Retinal pigment epithelial cell (primary cell): ENCODE data around the gene SLMAP.

ENCODE experiments used
- DNase-seq: peaks from one replicate; pipeline ENCODE4 v3.0.0-alpha.2; 2010; ENCODE audit warnings: low read depth
- H3K4me3 ChIP-seq: 2 replicates; pipeline ENCODE4 v1.5.1; 2011; ENCODE audit warnings: mild to moderate bottlenecking, low read length, control low read depth, moderate library complexity
- TF ChIP-seq, protein P1 (sequence below): conservative IDR thresholded peaks from 2 replicates; pipeline ENCODE4 v1.5.1; 2011; ENCODE audit warnings: low read depth, low read length, control low read depth, inconsistent platforms

The SLMAP gene

DNA sequence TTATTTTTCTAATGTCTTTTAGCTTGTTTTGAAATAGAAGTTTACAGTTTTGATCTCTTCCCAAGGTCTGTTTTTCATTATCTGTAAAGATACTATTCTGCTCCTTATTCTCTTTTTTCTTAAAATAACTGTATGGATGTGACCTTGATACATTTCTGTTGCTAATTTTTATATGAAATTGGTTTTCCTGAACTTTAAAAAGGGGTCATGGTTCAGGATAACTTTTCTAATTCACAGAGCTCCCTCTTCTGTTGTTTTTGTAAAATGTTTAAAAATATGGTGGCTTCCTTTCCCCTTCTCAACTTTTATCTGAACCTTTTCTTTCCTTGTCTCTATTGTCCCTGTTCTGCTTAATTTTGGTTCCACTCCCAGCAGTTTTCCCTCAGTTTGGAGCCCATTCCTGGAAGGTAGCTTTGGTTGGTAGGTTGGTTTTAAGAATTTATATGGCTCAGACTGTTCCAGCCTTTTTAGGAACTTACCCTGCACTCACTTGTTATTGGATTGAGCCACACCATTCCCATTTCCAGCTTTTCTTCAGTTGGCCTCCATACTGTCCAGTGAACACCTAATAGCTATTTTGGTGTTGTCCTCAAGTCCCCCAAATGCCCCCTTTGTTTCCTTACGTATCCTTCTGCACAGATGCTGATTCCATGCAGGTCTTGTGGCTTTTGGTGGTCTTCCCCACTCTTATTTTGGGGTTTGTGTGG is 70.3 kb downstream of the SLMAP start:
- no peak overlapping the region for H3K4me3 ChIP-seq
- TF ChIP-seq, protein P1, sequence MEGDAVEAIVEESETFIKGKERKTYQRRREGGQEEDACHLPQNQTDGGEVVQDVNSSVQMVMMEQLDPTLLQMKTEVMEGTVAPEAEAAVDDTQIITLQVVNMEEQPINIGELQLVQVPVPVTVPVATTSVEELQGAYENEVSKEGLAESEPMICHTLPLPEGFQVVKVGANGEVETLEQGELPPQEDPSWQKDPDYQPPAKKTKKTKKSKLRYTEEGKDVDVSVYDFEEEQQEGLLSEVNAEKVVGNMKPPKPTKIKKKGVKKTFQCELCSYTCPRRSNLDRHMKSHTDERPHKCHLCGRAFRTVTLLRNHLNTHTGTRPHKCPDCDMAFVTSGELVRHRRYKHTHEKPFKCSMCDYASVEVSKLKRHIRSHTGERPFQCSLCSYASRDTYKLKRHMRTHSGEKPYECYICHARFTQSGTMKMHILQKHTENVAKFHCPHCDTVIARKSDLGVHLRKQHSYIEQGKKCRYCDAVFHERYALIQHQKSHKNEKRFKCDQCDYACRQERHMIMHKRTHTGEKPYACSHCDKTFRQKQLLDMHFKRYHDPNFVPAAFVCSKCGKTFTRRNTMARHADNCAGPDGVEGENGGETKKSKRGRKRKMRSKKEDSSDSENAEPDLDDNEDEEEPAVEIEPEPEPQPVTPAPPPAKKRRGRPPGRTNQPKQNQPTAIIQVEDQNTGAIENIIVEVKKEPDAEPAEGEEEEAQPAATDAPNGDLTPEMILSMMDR: peak; percentile 3
- DNase-seq: no peak

DNA sequence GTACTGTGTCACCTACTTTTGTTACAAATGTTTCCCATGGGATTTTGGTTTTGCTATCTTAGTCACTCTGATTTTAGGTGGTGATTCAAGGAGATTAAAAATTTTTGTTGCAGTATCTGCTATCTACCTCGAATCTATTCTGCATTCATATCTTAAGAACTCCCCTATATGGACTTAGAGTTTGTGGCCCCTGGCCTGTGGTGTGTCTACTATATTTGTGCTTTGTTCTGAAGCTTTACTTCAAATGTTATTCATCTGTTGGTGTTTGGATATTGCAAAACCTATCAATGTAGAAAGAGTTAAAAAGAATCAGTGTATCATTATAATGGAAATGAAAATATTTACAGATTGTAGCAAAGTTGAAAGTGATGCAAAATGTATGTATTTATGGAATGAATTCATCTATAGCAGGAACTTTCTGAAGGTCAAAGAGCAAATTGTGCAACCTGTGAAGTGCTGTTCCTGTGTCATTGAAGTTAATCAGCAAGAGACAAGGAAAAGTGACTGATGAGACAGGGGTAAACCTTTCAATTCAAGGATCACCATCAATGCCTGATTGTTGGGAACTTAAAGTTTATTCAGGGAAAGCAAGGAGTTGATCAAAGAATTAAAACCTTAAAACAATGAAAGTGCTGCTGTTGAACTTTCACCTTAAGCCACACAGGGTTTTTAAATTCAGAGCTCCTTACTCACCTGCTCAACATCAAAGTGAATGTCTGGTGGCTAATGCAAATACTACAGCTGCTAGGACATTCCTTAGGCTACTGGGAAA is 71.0 kb downstream of the SLMAP start:
- TF ChIP-seq, protein P1: no peak
- no peak overlapping the region for H3K4me3 ChIP-seq
- no peak for DNase-seq

DNA sequence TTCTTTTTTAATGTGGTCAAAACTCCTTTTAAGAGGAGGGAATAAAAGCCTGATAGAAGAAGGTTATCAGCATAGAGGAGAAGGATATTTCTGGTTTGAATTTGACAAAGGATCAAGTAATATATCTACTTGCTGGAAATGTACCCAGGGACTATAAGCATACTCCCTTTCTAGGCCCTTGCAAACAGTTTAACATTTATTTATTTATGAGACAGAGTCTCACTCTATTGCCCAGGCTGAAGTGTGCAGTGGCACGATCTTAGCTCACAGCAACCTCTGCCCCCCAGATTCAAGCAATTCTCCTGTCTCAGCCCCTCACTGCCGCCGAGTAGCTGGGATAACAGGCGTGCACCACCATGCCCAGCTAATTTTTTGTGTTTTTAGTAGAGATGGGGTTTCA is 71.6 kb downstream of the SLMAP start:
- no peak overlapping the region for H3K4me3 ChIP-seq
- TF ChIP-seq, protein P1: no peak
- no peak for DNase-seq

DNA sequence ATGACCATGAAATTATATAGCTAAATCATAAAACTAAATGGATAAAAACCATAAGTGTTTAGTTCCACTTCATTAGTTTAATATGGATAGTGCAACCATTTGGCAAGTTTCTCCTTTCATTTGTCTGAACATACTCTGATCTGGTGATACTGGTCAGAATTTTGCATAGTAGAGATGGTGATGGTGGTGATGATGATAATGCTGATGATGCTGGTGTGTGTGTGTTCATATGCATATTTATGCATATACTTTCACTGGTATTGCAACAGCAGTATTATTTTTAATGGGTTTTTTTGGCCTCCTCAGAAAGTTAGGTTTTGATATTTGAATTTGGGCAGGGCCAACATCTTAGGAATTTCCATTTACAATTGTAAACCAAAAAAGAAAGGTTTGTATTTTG is 76.4 kb downstream of the SLMAP start:
- DNase-seq: no peak
- TF ChIP-seq, protein P1: no peak

DNA sequence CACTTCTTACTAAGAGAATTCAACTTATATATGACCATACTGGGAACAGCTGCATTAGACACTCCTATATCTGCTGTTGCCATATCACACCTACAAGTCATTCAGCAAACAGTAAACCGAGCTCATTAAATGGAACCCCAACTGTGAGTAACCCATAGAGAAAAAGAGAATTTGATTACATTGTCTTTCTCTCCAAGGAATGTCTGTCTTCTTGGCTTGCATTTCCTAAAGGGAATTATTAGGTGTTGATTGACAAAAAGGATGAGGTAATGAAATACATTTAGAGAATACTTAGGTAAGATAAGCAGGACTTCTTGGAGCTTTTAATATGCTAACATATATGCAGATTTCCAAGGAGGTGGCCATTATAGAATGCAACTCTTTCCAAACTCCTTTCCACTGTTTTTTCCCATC is 76.8 kb downstream of the SLMAP start:
- TF ChIP-seq, protein P1: no peak
- DNase-seq: no peak
- no peak overlapping the region for H3K4me3 ChIP-seq

More for the DNA sequence above, 76.4 kb downstream of the SLMAP start:
- H3K4me3 ChIP-seq: no peak overlapping the region

DNA sequence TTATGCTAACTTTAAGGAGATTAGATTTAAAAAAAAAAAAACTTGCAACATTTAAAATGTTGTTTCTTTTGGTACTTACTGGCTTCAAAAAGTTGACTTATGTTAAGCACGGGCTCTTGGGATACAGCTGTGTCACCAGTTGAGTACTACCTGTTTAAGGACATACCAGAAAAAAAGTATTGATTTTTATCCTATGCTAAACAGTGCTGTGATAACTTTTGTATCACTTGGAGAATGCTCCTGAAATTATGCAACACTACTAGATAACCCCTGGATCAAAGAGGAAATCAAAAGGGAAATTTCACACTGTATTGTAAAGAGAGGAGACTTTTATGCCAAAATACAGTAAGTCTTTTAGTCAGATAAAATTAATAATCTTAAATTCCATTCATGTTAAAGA is 77.7 kb downstream of the SLMAP start:
- DNase-seq: no peak
- TF ChIP-seq, protein P1: no peak
- H3K4me3 ChIP-seq: no peak overlapping the region

DNA sequence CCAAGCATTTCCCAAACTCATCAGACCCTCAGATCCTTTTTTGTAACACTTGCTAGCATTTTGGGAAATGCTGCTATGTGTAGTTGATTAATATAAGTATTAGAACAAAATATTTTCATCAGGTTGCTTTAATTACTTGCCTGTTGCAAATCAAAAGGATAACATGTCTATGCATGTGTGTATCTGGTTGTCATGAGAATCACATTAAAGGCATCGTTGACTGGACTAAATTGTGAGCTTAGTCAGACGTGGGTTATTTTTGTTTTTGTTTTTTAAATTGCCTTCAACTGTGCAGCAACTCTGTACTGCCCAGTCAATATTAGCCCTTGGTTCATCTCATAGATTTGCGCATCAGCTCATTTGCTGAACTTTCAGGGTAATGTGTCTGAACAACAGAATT is 81.6 kb downstream of the SLMAP start:
- no peak for DNase-seq
- TF ChIP-seq, protein P1: no peak
- no peak overlapping the region for H3K4me3 ChIP-seq
